ENCODE measurements around the gene THOC5.

DNA sequence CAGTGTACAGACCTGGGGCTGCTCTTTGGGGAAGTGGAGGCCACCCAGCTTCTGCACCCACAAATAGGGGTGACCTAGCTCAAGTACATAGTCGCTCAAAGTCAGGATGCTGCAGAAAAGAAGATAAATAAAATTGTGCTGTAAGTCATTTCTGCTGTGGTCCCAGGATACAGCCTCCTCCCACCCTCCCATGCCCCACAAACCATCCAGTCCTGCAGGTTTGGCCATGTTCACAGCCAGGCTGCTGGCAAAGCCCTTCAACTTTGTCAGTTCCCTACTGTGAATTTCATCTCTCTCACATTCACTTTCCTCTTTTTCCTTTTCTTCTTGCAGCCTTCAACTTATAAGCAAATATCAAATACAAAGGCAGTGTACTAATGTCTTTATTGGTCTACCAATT, 33.6 kb downstream of the THOC5 start:
- no peak for TF ChIP-seq EZH2phosphoT487 (conservative IDR thresholded peaks at IDR 0.05; ENCODE audit: low read length)
- TF ChIP-seq, protein P1, sequence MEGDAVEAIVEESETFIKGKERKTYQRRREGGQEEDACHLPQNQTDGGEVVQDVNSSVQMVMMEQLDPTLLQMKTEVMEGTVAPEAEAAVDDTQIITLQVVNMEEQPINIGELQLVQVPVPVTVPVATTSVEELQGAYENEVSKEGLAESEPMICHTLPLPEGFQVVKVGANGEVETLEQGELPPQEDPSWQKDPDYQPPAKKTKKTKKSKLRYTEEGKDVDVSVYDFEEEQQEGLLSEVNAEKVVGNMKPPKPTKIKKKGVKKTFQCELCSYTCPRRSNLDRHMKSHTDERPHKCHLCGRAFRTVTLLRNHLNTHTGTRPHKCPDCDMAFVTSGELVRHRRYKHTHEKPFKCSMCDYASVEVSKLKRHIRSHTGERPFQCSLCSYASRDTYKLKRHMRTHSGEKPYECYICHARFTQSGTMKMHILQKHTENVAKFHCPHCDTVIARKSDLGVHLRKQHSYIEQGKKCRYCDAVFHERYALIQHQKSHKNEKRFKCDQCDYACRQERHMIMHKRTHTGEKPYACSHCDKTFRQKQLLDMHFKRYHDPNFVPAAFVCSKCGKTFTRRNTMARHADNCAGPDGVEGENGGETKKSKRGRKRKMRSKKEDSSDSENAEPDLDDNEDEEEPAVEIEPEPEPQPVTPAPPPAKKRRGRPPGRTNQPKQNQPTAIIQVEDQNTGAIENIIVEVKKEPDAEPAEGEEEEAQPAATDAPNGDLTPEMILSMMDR (IDR thresholded peaks at IDR 0.05; ENCODE audit: insufficient read depth, low read length, poor library complexity, severe bottlenecking), result no peak
